Activated gamma-delta T cell (primary cell): ENCODE results near the gene CDC73.
"Not testable (repeated sequence)": the region's sequence is repeated elsewhere in the genome, so short reads cannot be mapped to it uniquely, and the experiment has no call there.

Source experiments
- DNase-seq: peaks from one replicate; lab custom pipeline; 2025; lab: John Stamatoyannopoulos, UW

Gene CDC73

DNA sequence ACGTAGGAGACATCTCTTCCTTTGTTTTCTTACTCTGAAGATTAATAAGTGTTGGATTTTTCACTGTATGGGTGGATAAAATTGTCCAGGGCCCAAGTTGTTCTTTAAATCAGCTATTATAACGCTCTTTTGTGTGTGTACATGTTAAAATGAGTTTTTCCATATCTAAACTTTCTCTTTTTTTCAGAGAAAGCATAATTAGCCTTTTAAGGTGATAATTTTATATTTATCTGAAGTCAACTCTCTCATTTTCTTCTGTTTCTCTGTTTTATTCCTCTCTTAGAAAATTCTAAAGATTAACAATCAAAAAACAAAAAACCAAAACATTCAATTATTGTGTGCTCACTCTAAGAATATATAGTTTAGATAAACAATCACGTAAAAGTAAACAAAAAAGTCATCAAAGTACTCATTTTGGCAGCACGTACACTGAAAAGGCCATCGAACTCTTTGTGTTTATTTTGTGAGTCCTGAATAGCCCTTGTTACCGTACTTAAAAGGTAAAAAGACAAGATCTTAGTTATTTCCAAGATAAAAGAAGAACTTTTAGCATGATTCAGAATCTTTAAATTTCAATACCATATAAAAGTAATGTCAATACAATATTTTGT, 7.2 kb upstream of the CDC73 start:
- no peak for DNase-seq

DNA sequence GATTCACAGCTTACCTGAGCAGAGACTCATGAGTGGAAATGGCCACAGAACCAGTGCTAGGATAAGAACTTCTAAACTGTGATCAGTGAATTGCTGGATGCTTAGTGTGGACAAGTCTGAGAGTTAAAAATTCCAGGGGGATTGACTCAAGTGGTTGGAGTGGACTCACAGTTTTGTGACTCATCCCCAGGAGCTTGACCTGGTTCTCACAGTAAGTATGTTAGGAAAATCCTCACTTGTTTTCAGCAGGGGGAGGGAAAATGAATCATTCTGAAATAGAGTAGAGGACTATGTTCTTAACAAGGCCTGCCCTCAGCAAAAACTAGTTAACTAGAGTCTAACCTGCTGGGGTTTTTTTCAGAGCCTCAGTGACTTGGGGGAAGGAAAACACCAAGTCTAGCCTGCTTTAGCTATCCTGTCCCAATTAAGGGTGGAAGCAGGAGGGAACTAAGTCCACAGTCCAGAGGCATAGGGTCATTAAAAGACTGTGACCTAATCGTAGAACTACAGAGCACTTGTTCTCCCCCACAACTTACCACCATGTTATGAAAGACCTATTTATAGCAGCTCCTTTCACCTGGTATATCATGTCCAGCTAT, 6.1 kb upstream of the CDC73 start:
- no peak for DNase-seq

DNA sequence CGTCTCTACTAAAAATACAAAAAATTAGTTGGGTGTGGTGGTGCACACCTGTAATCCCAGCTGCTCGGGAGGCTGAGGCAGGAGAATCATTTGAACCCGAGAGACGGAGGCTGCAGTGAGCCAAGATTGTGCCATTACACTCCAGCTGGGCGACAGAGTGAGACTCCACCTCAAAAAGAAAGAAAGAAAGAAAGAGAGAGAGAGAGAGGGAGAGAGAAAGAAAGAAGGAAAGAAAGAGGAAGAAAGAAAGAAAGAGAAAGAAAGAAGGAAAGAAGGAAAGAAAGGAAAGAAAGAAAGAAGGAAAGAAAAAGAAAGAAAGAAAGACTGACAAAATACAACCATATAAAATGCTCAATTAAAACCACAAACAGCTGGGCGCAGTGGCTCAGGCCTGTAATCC, 4.7 kb upstream of the CDC73 start:
- not testable (repeated sequence) for DNase-seq

DNA sequence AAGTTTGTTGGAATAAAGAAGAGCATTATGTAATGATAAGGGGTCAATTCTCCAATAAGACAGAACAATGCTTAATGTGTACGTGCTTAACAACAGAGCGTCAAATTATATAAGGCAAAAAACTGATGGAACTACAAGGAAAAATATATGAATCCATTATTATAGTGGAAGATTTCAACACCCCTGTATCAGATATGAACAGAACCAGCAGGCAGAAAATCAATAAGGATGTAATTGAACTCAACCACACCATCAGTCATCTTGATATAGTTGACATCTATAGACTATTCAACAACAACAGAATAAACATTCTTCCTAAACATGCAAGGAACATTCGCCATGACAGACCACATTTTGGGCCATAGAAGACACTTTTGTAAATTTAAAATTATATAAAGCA, 3.6 kb upstream of the CDC73 start:
- DNase-seq, result no peak

DNA sequence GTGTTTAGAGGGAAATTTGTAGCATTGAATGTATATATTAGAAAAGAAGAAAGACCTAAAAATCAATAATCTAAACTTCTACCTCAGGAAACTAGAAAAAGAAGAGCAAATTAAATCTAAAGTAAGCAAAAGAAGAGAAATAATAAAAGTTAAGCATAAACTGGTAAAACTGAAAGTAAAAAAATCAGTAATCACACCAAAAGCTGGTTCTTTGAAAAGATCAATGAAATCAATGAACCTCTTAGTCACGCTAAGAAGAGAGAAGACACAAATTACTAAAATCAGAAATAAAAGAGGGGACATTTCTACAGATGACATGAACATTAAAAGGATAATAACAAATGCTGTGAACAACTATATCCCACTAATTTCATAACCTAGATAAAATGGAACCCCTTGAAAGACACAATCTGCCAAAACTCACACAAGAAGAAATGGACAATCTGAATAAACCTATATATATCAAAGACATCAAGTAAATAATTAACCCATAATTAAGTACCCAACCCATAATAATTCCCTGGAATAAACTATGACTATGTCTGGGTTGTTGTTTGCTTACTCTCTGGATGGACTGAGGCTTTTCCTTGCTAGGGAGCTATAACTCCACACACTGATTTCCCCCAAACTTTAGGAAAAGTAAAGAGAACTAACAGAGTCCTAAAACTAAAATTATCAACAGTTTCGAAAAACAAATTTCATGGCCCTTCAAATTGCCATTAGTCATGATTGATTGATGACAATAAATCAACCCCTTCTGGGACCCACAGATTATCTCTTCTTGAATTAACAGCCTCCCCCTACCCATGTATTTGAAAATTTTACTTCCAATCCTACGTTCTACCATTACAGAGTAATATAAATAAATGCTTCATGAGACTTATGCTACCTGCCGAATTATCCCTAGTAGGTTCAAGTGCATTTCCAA, 2.8 kb upstream of the CDC73 start:
- DNase-seq, result no peak

DNA sequence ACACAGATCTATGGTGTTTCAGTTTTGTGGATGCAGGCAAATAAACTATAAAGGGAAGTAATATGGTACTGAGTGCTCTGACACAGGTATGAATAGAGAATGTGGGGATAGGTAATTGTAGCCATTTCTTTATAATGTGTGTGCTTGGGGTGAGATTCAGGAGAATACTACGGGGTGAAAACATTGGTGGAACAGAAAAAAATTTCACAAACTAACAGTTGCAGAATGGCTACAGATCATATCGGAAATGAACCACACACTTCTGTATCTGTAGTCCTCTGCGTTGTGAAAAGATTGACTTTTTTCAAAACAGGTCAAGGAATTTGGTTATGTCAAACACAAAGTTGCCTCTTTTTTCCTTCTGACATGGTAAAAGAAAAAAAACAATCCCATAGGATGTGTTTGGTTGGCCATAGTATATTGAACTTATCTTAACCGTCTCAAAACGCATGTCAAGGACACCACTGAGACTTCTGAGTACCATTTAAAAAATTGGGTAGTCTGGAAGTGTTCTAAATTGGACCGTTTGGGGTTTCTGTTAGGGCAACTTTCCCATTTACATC, 1.1 kb upstream of the CDC73 start:
- no peak for DNase-seq

DNA sequence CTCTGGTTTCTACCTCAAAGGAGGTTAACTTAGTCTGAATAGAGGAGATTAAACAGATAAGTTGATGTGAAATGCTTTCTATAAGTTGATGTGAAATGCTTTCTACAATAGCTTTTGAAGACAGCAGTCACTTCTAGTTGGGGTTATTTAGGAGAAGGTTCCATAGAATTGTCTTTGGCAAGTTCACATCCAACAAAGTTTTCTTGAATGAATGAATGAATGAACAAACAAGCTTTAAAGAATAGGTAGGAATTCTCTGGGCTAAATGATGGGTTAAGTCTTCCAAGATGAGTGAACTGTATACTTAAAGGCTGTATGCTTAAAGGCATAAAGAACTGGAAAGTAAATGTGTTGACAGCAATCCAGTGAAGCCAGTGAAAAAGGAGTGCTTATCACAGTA, 1.9 kb downstream of the CDC73 start:
- no peak for DNase-seq

DNA sequence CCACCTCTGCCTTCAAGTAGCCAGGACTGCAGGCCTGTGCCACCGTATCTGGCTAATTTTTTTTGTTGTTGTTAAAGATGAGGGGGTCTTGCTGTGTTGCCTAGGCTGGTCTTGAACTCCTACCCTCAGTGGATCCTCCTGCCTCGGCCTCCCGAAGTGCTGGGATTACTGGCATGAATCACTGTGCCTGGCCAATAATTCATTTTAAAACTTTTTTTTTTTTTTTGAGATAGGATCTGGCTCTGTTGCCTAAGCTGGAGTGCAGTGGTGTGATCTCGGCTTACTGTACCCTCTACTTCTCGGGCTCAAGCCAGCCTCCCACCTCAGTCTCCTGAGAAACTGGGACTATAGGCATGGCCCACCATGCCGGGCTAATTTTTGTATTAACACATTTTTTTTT, 3.5 kb downstream of the CDC73 start:
- no peak for DNase-seq

DNA sequence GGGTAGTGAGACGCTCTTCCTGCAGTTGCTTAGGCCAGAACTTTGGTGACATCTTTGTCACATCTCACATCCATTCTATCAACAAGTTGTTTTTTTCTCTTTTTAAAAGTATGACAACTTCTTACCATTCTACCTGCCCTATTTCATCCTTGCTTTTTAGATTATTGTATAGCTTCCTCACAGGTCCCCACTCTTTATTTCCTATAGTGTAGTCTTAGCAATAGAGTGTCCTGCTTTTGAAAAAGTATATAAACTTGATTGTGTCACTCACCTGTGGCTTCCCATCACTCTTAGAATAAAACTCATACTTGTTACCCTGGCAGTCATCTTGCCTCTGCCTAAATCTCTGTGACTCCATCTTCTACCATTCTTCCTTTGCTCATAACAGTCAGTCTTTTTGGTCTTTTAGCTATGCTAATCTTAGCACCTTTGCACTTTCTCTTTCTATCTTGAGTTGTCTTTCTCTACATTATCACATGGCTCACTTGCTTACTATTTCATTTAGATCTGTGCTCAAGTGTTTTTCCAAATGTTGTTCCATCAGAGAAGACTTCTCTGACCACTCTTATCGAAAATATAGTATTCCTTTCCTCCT, 9.5 kb downstream of the CDC73 start:
- DNase-seq, result no peak

DNA sequence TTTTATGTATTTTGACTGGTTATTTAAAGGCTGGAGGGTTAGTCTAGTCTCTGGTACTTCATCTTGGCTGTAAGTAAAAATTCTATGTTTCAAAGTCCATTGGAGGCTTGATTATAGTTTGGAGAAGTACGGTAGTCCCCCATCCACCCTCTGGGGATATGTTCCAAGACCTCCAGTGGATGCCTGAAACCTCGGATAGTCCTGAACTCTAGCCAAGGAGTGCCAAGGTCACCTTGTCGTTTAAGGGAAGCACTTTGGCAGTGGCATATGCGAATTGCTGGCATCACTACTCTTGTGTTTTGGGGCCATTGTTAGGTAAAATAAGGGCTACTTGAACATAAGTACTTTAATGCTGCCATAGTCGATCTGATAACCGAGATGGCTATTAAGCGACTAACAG, 18.4 kb downstream of the CDC73 start:
- no peak for DNase-seq

DNA sequence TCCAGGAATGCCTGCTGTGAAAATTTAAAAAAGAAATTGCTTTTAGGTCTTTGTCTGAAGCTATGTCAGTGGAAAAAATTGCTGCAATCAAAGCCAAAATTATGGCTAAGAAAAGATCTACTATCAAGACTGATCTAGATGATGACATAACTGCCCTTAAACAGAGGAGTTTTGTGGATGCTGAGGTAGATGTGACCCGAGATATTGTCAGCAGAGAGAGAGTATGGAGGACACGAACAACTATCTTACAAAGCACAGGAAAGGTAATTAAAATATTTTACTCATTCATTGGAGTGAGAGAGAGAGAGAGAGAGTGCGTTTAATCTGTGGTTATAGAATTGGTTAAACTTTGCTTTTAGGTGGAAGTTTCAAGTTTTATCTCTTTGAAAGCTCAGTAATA, 20.0 kb downstream of the CDC73 start:
- DNase-seq, result no peak

DNA sequence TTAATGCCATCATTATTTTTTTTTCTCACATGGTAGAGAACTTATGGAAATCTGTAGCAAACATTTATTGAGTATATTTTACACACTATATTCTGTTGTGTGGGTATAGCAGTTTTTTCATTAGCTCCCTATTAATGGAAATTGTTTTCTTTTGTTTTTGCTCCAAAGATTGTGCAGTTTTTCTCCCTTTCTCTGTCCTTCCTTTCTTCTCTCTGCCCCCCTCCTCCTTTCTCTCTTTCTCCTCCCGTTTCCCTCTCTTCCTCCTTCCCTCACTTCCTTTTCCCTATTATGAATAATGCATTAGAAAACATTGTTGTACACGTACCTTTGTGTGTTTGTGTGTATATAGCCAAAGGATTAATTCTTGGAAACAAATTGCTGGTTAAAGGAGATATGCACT, 20.6 kb downstream of the CDC73 start:
- DNase-seq, result no peak

DNA sequence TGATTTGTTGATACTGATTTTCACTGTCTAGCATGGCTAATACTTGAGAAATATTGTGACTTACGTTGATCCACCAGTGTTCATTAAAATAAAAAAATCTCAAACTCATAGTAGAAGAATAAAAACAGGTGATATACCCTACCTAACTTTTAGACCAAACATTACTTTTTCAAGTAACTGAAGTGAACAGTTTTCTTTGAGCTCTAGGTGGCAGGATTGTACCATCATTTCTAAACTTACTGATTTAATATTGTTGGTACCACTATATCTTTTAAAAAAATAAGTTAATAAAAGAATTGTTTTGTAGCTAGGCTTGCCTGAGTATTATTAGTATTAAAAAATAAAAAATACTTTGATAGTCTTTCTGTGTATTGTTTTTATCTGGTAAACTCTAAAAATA, 21.5 kb downstream of the CDC73 start:
- no peak for DNase-seq

DNA sequence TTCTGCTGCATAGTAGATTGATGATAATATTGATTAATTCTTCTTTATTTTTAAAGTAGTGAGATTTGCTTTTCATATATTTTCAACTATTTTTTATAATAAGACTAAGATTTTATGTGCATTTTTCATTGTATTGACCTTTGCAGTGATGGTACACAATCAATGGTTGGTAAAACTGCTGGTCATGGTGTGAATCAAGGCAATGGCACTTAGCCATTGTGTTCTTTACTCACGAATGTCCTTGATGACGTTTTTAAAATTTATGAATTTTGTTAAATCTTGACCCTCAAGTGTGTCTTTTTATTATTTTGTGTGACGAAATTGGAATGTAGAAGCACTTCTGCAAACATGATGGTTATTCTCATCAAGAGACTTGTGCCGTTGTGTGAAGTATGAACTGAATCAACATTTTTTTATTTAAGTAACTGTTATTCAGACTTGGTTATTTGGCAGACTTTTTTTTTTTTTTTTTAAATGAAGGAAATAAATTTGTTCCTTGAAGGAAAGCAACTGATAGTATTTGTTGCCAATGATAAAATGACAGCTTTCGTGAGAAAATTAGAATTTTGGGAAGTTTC, 22.6 kb downstream of the CDC73 start:
- DNase-seq, result no peak

DNA sequence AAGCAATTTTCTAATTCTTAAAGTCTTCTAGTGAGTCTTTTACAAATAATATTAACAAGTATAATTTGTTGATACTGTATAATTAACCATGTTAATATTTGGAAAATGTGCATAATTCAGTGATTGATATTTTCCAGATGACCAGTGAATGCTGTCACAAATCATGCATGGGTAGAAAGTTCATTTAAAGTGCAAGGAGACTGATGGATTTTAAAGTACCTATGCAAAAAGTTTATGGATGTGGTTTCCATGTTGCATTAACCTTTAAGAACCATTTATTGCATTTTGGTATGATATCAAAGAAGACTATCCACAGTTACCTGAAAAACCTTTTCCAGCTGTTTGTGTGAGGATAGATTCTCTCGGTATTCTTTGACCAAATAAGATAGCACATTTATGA, 23.2 kb downstream of the CDC73 start:
- no peak for DNase-seq

DNA sequence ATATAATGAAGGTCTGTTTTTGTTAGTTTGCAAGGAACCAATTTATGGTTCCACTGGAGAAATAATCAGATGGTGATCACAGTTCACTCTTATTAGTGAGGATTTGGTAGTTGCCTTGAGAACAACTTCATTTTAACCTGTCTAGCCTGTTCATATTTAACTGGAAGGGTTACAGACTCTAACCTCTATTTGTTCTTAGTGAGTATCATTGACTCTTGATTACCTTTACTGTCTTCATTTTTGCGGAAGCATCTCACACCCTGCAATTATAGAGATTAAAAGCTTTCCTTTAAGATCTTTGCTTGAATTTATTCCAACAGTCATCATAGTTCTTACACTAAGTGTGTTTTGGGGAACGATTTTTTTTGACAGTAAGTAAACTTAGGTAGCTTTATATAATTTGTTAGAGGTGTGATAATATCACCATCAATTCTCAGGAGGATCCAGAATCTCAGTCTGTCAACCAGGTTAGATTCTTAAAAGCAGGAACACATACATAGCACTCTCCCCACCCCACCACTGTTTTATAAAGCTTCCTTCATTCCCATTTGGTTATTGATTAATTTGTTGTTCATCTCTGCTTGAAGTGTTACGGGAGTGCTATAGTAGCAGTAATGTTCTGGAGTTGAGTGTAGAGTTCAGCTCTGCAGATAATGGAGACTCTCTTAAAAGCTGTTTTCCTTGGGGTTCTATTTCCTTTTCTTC, 34.4 kb downstream of the CDC73 start:
- no peak for DNase-seq

DNA sequence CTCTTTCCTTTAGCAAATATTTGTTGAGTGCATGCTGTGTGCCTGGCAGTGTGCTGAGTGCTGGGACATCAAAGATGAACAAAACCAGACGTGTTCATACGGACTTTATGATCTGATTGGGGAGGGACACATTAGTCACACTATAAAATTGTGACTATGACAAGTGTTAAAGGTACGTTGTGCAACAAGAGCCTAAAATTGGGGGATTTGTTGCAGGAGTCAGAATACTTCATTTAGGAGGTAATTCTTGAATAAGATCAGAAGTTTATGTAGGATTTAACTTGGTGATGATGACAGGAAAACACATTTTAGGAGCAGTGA, 35.0 kb downstream of the CDC73 start:
- DNase-seq, result no peak

DNA sequence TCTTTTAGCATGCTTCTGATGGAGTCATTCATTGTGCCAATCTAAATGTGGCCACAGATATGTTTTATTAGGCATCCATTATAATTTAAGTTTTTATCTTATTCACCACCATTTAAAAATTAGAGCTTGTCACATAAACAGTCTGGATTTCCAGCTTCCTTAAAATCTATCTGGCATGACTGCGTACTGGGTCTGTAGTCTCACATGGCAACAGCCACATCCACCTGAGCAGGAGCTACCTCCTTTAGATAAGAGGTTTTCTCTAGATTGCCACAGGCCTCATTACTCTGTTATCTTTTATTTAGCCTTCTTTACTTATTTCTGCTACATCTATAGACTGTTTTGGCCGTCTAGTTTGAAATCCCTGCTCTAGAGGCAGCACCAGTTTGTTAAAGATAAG, 35.5 kb downstream of the CDC73 start:
- DNase-seq, result no peak

DNA sequence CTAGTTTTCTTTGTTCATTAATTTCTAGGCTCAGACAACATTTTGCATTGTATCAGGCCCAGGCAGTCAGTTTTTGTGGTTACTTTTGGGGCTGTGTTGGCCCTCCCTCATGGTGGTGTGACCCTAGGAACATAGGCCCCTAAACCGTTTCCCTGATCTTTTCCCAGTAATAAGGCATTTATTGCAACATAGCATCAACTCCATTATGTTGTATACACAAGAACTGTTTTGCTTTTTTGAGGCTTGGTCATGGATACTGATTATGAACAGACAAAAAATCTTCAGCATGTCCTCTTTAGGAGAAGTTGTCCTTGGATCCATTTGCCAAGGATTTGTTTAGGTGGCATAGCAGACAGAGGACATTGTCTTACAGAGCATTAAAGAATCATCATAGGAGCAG, 54.3 kb downstream of the CDC73 start:
- DNase-seq, result no peak

DNA sequence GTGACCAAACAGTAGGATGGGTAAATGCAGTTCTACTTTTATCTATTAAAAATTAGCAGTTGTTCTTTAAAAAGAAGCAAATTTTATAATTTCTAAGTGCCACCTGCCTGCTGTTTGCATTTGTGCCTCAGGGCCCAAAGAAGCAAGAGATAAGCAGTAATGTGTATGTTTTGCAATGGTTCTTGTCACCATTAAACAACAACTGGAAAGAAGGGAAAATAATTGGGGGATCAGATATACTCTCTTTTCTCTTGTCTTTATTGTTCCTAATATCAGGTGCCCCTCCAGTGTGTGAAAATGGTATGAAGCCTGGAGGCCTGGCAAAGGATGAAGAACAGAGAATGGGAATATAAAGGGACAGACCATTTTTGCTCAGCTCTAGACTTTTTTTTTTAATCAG, 55.0 kb downstream of the CDC73 start:
- no peak for DNase-seq

DNA sequence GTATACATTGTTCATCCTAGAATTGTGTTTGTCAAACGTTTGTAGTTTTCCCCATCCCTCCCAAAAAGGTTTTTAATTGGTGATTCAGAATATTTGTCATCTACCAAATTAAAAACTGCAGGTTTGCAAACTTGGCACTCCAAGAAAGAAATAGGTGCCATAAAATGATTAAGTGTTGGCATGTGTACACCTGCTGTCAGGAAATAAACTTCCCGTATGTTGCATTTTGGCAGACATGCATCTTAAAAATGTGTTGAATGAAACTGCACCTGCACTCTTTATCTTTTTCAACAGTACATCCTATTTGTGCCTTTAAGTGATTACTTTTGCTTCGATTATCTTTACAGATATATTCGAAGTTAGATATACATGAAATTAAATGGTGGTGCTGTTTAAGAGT, 57.3 kb downstream of the CDC73 start:
- no peak for DNase-seq

DNA sequence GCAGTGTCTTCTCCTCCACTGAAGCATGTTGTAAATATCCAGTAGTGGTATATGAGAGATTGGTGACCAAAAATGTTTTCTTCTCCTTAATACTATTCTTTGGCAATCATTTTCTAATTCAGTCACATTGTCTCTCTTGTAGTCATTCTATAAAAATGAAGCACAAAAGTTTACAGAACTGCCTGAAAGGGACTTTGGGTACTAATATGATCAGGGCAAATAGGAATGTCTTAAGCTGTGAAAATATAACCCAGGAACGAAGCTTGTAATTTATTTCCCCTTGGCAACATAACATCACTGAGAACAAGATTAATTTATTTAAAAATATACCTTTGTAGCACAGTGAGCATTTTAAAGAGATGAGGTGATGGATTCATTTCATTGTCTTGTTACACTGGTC, 59.7 kb downstream of the CDC73 start:
- no peak for DNase-seq
